HG03095 (cell line): ENCODE results near the gene IQCF5.
"Not testable (repeated sequence)": the region's sequence is repeated elsewhere in the genome, so short reads cannot be mapped to it uniquely, and the experiment has no call there.

Source experiments
- ATAC-seq: cut with Tn5 transposase; IDR thresholded peaks from one replicate; pipeline ENCODE4 v1.9.1; 2021; ENCODE audit warnings: moderate library complexity; ENCODE audit not compliant: unreplicated experiment

Gene IQCF5

DNA sequence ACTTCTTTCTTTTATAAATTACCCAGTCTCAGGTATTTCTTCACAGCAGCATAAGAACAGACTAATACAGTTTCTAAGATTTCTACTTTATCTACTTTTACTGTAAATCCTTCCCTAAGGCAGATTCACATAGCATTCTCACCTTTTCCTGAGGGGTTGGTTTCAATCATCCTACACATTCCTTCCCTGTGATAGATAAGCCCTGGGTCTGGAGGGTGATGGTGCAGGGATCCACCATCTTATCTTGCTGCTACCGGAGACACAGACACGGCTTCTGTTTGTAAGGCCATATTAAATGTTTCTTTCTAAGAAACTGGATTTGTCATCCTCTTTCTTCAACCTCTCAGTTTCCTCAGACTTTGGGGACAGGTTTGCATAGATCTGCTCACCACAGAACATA lies 6.1 kb downstream of the IQCF5 start:
- ATAC-seq = no peak

DNA sequence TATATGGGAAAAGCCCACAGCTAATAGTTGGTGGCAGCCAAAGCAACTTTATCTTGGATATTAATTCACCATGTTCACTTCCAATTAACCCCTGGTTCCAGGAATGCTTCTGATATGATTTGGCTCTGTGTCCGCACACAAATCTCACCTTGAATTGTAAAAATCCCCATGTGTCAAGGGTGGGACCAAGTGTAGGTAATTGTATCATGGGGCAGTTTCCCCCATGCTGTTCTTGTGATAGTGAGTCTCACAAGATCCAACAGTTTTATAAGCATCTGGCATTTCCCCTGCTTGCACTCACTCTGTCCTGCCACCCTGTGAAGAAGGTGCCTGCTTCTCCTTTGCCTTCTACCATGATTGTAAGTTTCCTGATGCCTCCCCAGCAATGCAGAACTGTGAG lies 6.5 kb downstream of the IQCF5 start:
- ATAC-seq = not testable (repeated sequence)

DNA sequence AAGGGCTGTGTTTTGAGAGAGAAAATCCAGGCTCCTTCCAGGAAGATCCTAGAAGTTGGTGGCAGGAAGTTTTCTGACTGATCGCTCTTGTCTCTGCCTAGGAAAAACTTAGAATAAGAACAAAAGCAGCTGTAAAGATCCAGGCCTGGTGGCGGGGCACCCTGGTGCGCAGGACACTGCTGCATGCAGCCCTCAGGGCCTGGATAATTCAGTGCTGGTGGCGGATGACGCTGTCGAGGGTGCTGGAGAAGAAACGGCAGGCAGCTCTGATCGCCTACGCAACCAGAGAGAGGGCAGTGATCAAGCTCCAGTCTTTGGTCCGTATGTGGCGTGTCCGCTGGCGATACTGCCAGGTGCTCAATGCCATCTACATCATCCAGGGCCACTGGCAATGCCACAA lies 12.5 kb downstream of the IQCF5 start:
- ATAC-seq = no peak

DNA sequence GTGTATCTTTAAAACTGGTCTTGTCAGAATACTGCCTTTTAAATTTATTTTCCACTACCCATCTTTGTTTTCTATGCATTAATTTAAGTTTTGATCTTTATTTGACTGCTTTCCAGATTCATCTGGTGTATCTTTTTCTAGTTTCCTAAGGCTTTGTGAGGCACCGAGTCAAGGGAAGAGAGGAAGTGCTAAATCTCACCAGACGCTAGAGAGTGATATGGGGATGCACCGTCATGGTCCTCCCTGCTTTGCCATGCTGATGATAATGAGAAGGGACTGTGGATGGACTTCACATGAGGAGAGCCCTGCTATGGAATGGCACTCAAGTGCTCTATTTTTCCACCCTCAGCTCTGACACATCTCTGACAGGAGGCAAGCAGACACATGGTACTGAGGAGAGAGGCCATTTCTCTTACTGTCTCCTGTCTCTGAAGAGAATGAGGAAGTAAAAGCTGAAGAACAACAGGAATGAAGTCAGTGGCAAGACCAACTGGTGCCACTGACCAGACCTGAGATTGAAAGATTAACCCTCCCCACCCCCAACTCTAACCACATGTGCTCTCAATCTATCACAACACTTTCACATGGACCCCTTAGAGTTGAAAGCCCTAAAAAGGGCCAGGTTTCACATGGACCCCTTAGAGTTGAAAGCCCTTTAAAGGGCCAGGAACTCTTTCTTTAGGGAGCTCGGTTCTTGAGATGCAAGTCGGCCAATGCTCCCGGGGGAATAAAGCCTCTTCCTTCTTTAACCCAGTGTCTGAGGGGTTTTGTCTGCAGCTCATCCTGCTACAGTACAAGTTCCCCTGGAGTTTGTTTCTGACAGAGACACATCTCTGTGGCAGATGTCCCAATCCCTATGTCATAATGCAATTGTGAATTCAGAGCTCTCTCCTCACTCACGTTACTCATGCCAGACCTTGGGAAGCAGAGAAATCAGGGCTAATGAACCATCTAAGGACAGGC lies 14.4 kb downstream of the IQCF5 start, which contains the start of gene IQCF2:
Gene IQCF2 (plus strand): TSS at position 913 of the 963 bp plus-strand sequence. CDS start 52 bp downstream, outside the sequence.
- ATAC-seq = no peak

- not testable (repeated sequence) for ATAC-seq
Observed at GRCh38 chr3:51855411-51855810, 20.0 kb downstream of the IQCF5 start.

GRCh38 chr3:51845129-51845528 lies 30.3 kb downstream of the IQCF5 start:
- ATAC-seq = no peak

GRCh38 chr3:51836606-51837005 lies 38.8 kb downstream of the IQCF5 start:
- ATAC-seq = no peak

DNA sequence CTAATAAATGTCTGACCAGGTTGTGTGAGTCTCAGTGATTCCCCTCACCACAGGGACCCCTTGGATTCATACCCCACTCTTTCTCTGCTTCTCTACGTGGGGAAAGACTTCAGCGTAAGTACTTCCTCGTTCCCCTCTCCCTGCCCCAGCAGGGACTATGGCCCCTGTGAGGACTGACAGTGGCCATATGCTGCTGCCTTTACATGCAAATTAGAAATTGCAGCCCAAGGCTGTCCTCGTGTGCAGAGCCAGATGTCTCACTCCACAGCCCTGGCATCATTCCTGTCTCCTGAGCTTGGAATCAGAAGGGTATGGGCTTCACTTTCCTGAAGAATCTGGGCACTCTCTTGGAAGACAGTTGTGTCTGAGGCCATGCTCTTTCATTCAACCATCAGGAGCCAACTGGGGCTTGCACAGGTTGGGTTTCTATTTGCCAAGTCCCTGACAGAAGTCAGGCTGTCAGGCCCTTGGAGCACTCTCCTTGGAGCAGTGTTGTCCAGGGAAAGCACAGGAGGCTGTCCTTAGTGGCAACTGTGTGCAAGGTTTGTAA lies 44.5 kb downstream of the IQCF5 start:
- ATAC-seq = no peak

GRCh38 chr3:51830345-51830744 lies 45.1 kb downstream of the IQCF5 start:
- ATAC-seq = no peak

GRCh38 chr3:51828297-51828696 lies 47.1 kb downstream of the IQCF5 start:
- no peak for ATAC-seq
